Measurements from ENCODE around the gene AGPAT3. TPM values are rescaled to one million over a fixed set of nuclear protein-coding genes. Genes with fewer than 3 reads are reported as not detected.

Gene AGPAT3
- total and polyA plus RNA-seq, 2 experiments from 2014 or later, result 41.0 to 51.2 TPM

GRCh38 chr21:43932005-43932404 is 67.0 kb downstream of the AGPAT3 start:
- Histone ChIP-seq H3K4me1 (ENCODE audit: insufficient read depth) (no peaks in the 10 kb centered on the region), H3K27ac (no peak overlapping the region), H3K4me2 (no peak overlapping the region), H3K36me3 (replicated peaks; ENCODE audit: insufficient read depth, low read depth) (no peaks in the 10 kb centered on the region), H2AFZ (no peak overlapping the region), H3K79me2 (peaks cover 61% of the 10 kb centered on the region), H4K20me1 (ENCODE audit: insufficient read depth, poor library complexity, severe bottlenecking) (peaks cover 23% of the 10 kb centered on the region), H3K9me3 (ENCODE audit: low read depth) (no peaks in the 10 kb centered on the region), H3K27me3 (no peaks in the 10 kb centered on the region), H3K9me2 (replicated peaks; ENCODE audit: insufficient read depth) (no peaks in the 10 kb centered on the region), H3K4me3 (no peak overlapping the region)
- 95% methylated on average over 17 of the region's 17 CpGs for WGBS (ENCODE audit: low lambda C conversion rate, missing lambda C conversion rate)
- TF ChIP-seq, protein P1, sequence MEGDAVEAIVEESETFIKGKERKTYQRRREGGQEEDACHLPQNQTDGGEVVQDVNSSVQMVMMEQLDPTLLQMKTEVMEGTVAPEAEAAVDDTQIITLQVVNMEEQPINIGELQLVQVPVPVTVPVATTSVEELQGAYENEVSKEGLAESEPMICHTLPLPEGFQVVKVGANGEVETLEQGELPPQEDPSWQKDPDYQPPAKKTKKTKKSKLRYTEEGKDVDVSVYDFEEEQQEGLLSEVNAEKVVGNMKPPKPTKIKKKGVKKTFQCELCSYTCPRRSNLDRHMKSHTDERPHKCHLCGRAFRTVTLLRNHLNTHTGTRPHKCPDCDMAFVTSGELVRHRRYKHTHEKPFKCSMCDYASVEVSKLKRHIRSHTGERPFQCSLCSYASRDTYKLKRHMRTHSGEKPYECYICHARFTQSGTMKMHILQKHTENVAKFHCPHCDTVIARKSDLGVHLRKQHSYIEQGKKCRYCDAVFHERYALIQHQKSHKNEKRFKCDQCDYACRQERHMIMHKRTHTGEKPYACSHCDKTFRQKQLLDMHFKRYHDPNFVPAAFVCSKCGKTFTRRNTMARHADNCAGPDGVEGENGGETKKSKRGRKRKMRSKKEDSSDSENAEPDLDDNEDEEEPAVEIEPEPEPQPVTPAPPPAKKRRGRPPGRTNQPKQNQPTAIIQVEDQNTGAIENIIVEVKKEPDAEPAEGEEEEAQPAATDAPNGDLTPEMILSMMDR (IDR thresholded peaks at IDR 0.05; ENCODE audit: poor library complexity), result no peak
- TF ChIP-seq EZH2 (IDR thresholded peaks at IDR 0.05; ENCODE audit: borderline replicate concordance), result no peak
- no peak for TF ChIP-seq EZH2phosphoT487 (IDR thresholded peaks at IDR 0.05; ENCODE audit: low read depth, severe bottlenecking, unreplicated experiment)
- no peak for DNase-seq (ENCODE audit: low spot score)

- TF ChIP-seq, protein P1 (IDR thresholded peaks at IDR 0.05; ENCODE audit: poor library complexity), result no peak
- TF ChIP-seq EZH2 (IDR thresholded peaks at IDR 0.05; ENCODE audit: borderline replicate concordance) (no peak), EZH2phosphoT487 (IDR thresholded peaks at IDR 0.05; ENCODE audit: low read depth, severe bottlenecking, unreplicated experiment) (no peak)
- Histone ChIP-seq H3K27ac (no peak overlapping the region), H3K36me3 (replicated peaks; ENCODE audit: insufficient read depth, low read depth) (no peaks in the 10 kb centered on the region), H3K9me3 (ENCODE audit: low read depth) (no peaks in the 10 kb centered on the region), H3K4me1 (ENCODE audit: insufficient read depth) (no peaks in the 10 kb centered on the region), H3K27me3 (no peaks in the 10 kb centered on the region), H2AFZ (no peak overlapping the region), H4K20me1 (ENCODE audit: insufficient read depth, poor library complexity, severe bottlenecking) (peaks cover 24% of the 10 kb centered on the region), H3K4me2 (no peak overlapping the region), H3K9me2 (replicated peaks; ENCODE audit: insufficient read depth) (no peaks in the 10 kb centered on the region), H3K79me2 (peaks cover 57% of the 10 kb centered on the region), H3K4me3 (no peak overlapping the region)
- whole genome bisulfite sequencing (ENCODE audit: low lambda C conversion rate, missing lambda C conversion rate), result 79% methylated on average over 12 of the region's 12 CpGs
- DNase-seq (ENCODE audit: low spot score), result no peak
These were observed 68.2 kb downstream of the AGPAT3 start for GRCh38 chr21:43933199-43933598.

- Histone ChIP-seq H4K20me1 (ENCODE audit: insufficient read depth, poor library complexity, severe bottlenecking) (peaks cover 27% of the 10 kb centered on the region), H3K27me3 (no peaks in the 10 kb centered on the region), H3K27ac (no peak overlapping the region), H3K4me1 (ENCODE audit: insufficient read depth) (peaks cover 4% of the 10 kb centered on the region), H3K4me2 (no peak overlapping the region), H3K79me2 (peaks cover 57% of the 10 kb centered on the region), H3K9me2 (replicated peaks; ENCODE audit: insufficient read depth) (no peaks in the 10 kb centered on the region), H3K4me3 (no peak overlapping the region), H3K36me3 (replicated peaks; ENCODE audit: insufficient read depth, low read depth) (no peaks in the 10 kb centered on the region), H3K9me3 (ENCODE audit: low read depth) (no peaks in the 10 kb centered on the region), H2AFZ (no peak overlapping the region)
- 99% methylated on average over 15 of the region's 15 CpGs for WGBS (ENCODE audit: low lambda C conversion rate, missing lambda C conversion rate)
- DNase-seq (ENCODE audit: low spot score), result no peak
- TF ChIP-seq, protein P1 (IDR thresholded peaks at IDR 0.05; ENCODE audit: poor library complexity), result no peak
- no peak for TF ChIP-seq EZH2 (IDR thresholded peaks at IDR 0.05; ENCODE audit: borderline replicate concordance)
- TF ChIP-seq EZH2phosphoT487 (IDR thresholded peaks at IDR 0.05; ENCODE audit: low read depth, severe bottlenecking, unreplicated experiment), result no peak
These were observed 68.7 kb downstream of the AGPAT3 start for GRCh38 chr21:43933680-43934079.

- no peak overlapping the region for H3K4me3 ChIP-seq
- H3K9me3 ChIP-seq (ENCODE audit: low read depth), result no peaks in the 10 kb centered on the region
- H3K79me2 ChIP-seq, result peaks cover 53% of the 10 kb centered on the region
- no peak overlapping the region for H3K27ac ChIP-seq
- no peaks in the 10 kb centered on the region for H3K36me3 ChIP-seq (replicated peaks; ENCODE audit: insufficient read depth, low read depth)
- no peak overlapping the region for H2AFZ ChIP-seq
- no peak overlapping the region for H3K4me2 ChIP-seq
- TF ChIP-seq EZH2phosphoT487 (IDR thresholded peaks at IDR 0.05; ENCODE audit: low read depth, severe bottlenecking, unreplicated experiment) (no peak), EZH2 (IDR thresholded peaks at IDR 0.05; ENCODE audit: borderline replicate concordance) (no peak)
- no peak for DNase-seq (ENCODE audit: low spot score)
- H4K20me1 ChIP-seq (ENCODE audit: insufficient read depth, poor library complexity, severe bottlenecking), result peaks cover 27% of the 10 kb centered on the region
- WGBS (ENCODE audit: low lambda C conversion rate, missing lambda C conversion rate), result 98% methylated on average over 11 of the region's 15 CpGs
- H3K9me2 ChIP-seq (replicated peaks; ENCODE audit: insufficient read depth), result no peaks in the 10 kb centered on the region
- H3K4me1 ChIP-seq (ENCODE audit: insufficient read depth), result peaks cover 6% of the 10 kb centered on the region
- H3K27me3 ChIP-seq, result no peaks in the 10 kb centered on the region
These were observed 69.1 kb downstream of the AGPAT3 start for GRCh38 chr21:43934116-43934515.

Data from hepatocyte (in vitro differentiated cells).